Body of pancreas (tissue), 4 donors: Measurements from ENCODE around the gene TTI1.

Source experiments
- CTCF ChIP-seq, 7 experiments: fragments of 450-650 bp in 4 of 7; fragments of 200-600 bp in 3 of 7; sonication (generic) in 3 of 7; IDR thresholded peaks; one replicate each; pipeline ENCODE4 v1.5.1; 2016 to 2019; ENCODE audit warnings: antibody characterized with exemption in 7 of 7
- POLR2A ChIP-seq, 3 donors: fragments of 450-650 bp; IDR thresholded peaks; one replicate each; pipeline ENCODE4 v1.6.1; 2016; ENCODE audit warnings: antibody characterized with exemption in 3 of 3, mild to moderate bottlenecking in 2 of 3

- TF ChIP-seq CTCF (IDR thresholded peaks at IDR 0.05) (no peak), POLR2A (IDR thresholded peaks at IDR 0.05) (no peak)
Measured at GRCh38 chr20:37980383-37980782, 52.9 kb downstream of the TTI1 start.
